ENCODE measurements around the gene PPIL6. TPM values are rescaled to one million over a fixed set of nuclear protein-coding genes. Genes with fewer than 3 reads are reported as not detected.

PPIL6 gene
- total RNA-seq, 1 donor from 2014 or later = 4.7 TPM

DNA sequence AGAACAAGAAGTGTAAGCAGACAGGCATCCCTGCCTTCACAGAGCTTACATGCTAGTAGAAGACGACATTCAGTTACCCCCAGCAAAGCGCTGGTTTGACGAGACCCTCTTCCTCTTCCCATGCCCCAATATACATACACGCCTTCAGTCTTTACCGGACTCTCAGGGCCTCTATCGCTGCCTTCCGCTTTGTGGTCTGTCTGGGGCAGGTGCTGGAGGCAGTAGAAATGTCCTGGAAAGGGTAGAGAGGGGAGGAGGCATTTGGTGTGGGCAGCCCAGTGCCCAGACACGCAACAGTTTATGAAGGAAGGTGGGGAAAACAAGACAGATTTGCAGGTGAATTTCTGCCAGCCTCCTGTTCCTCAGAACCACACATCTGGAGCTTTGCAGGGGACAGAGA lies 6.1 kb upstream of the PPIL6 start:
- Histone ChIP-seq H3K27me3 (ENCODE audit: control insufficient read depth, insufficient read depth, low read length) (no peaks in the 10 kb centered on the region), H3K4me3 (ENCODE audit: low read depth, low read length) (no peak overlapping the region), H3K36me3 (ENCODE audit: control insufficient read depth, insufficient read depth, low read length) (peaks cover 2% of the 10 kb centered on the region)
- DNase-seq (ENCODE audit: low read depth) = no peak
- TF ChIP-seq, protein P1, sequence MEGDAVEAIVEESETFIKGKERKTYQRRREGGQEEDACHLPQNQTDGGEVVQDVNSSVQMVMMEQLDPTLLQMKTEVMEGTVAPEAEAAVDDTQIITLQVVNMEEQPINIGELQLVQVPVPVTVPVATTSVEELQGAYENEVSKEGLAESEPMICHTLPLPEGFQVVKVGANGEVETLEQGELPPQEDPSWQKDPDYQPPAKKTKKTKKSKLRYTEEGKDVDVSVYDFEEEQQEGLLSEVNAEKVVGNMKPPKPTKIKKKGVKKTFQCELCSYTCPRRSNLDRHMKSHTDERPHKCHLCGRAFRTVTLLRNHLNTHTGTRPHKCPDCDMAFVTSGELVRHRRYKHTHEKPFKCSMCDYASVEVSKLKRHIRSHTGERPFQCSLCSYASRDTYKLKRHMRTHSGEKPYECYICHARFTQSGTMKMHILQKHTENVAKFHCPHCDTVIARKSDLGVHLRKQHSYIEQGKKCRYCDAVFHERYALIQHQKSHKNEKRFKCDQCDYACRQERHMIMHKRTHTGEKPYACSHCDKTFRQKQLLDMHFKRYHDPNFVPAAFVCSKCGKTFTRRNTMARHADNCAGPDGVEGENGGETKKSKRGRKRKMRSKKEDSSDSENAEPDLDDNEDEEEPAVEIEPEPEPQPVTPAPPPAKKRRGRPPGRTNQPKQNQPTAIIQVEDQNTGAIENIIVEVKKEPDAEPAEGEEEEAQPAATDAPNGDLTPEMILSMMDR (IDR thresholded peaks at IDR 0.05; ENCODE audit: insufficient read depth, low read length, poor library complexity, severe bottlenecking) = no peak

- Histone ChIP-seq H3K36me3 (ENCODE audit: control insufficient read depth, insufficient read depth, low read length) (peaks cover 2% of the 10 kb centered on the region), H3K4me3 (ENCODE audit: low read depth, low read length) (no peak overlapping the region), H3K27me3 (ENCODE audit: control insufficient read depth, insufficient read depth, low read length) (no peaks in the 10 kb centered on the region)
- no peak for DNase-seq (ENCODE audit: low read depth)
- TF ChIP-seq, protein P1 (IDR thresholded peaks at IDR 0.05; ENCODE audit: insufficient read depth, low read length, poor library complexity, severe bottlenecking) = no peak
These were observed 5.6 kb upstream of the PPIL6 start for GRCh38 chr6:109446072-109446471.

DNA sequence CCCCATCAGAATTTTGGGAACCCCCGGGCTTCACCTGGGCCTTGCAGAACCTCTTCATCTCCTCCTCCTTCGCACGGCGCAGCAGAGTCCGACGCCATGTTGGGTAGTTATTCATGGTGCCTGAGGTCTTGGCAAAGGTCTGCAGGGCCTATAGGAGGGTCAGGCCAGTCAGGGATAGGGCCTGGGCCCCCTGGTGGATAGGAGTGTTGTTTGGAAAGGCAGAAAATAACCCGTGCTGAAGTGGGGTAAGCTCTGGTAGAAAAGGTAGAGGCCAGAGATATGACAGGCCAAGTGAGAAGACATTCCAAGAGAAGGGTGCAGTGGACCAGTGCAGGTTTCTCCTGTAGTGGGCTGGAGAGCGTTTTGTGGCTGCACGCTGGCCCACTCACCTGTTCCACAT lies 5.0 kb upstream of the PPIL6 start:
- TF ChIP-seq, protein P1 (IDR thresholded peaks at IDR 0.05; ENCODE audit: insufficient read depth, low read length, poor library complexity, severe bottlenecking) = peak; percentile 14
- Histone ChIP-seq H3K27me3 (ENCODE audit: control insufficient read depth, insufficient read depth, low read length) (no peaks in the 10 kb centered on the region), H3K4me3 (ENCODE audit: low read depth, low read length) (no peak overlapping the region), H3K36me3 (ENCODE audit: control insufficient read depth, insufficient read depth, low read length) (peaks cover 2% of the 10 kb centered on the region)
- no peak for DNase-seq (ENCODE audit: low read depth)

- H3K36me3 ChIP-seq (ENCODE audit: control insufficient read depth, insufficient read depth, low read length) = peaks cover 2% of the 10 kb centered on the region
- no peak overlapping the region for H3K4me3 ChIP-seq (ENCODE audit: low read depth, low read length)
- no peaks in the 10 kb centered on the region for H3K27me3 ChIP-seq (ENCODE audit: control insufficient read depth, insufficient read depth, low read length)
- TF ChIP-seq, protein P1 (IDR thresholded peaks at IDR 0.05; ENCODE audit: insufficient read depth, low read length, poor library complexity, severe bottlenecking) = no peak
- DNase-seq (ENCODE audit: low read depth) = no peak
These were observed 3.1 kb upstream of the PPIL6 start for GRCh38 chr6:109443425-109443950.

GRCh38 chr6:109442393-109442924 lies 2.0 kb upstream of the PPIL6 start:
- TF ChIP-seq, protein P1 (IDR thresholded peaks at IDR 0.05; ENCODE audit: insufficient read depth, low read length, poor library complexity, severe bottlenecking) = no peak
- H3K4me3 ChIP-seq (ENCODE audit: low read depth, low read length) = no peak overlapping the region
- H3K27me3 ChIP-seq (ENCODE audit: control insufficient read depth, insufficient read depth, low read length) = no peaks in the 10 kb centered on the region
- peaks cover 2% of the 10 kb centered on the region for H3K36me3 ChIP-seq (ENCODE audit: control insufficient read depth, insufficient read depth, low read length)
- no peak for DNase-seq (ENCODE audit: low read depth)
